Astrocyte (in vitro differentiated cells and primary cell): ENCODE results near the gene C11orf91.

Experiments
- EZH2 ChIP-seq: IDR thresholded peaks from 2 replicates; pipeline ENCODE4 v1.6.1; 2012; ENCODE audit warnings: mild to moderate bottlenecking, low read length, inconsistent platforms; ENCODE audit not compliant: insufficient read depth
- TF ChIP-seq, protein P1 (sequence below): IDR thresholded peaks from 2 replicates; pipeline ENCODE4 v1.5.1; 2011; ENCODE audit warnings: low read depth, mild to moderate bottlenecking, inconsistent platforms, low read length, moderate library complexity; ENCODE audit not compliant: insufficient read depth

DNA sequence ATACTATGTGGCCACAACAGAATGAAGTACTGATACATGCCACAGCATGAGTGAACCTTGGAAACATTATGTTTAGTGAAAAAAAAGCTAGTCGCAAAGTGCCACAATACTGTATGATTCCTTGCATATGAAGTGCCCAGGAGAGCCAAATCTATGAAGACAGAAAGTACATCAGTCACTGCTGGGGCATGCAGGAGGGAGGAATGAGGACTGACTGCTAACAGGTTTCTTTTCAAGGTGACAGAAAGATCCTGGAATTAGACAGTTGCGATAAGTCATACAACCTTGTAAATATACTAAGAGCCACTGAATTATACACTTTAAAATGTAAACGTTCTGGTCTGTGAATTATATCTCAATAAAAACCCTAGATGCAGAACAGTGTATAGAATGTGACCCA, 11.8 kb upstream of the C11orf91 start:
- TF ChIP-seq, protein P1, sequence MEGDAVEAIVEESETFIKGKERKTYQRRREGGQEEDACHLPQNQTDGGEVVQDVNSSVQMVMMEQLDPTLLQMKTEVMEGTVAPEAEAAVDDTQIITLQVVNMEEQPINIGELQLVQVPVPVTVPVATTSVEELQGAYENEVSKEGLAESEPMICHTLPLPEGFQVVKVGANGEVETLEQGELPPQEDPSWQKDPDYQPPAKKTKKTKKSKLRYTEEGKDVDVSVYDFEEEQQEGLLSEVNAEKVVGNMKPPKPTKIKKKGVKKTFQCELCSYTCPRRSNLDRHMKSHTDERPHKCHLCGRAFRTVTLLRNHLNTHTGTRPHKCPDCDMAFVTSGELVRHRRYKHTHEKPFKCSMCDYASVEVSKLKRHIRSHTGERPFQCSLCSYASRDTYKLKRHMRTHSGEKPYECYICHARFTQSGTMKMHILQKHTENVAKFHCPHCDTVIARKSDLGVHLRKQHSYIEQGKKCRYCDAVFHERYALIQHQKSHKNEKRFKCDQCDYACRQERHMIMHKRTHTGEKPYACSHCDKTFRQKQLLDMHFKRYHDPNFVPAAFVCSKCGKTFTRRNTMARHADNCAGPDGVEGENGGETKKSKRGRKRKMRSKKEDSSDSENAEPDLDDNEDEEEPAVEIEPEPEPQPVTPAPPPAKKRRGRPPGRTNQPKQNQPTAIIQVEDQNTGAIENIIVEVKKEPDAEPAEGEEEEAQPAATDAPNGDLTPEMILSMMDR = no peak
- TF ChIP-seq EZH2 = no peak
